HCT116 (cell line): ENCODE measurements around the gene UGT1A7. TPM values are rescaled to one million over a fixed set of nuclear protein-coding genes. Genes with fewer than 3 reads are reported as not detected.

Source experiments
- ATAC-seq: fragments of 200-7000 bp; cut with Tn5 transposase; 2 replicates; pipeline ENCODE4 v1.9.1; 2020; ENCODE audit warnings: mild to moderate bottlenecking, moderate library complexity
- Bru-seq: library from RNA; stranded (reverse); fragments of 400-500 nt; gene quantifications from one replicate; lab custom pipeline; 2021; lab: Mats Ljungman, UMichigan
- BruChase-seq, 2 experiments: library from RNA; stranded (reverse); fragments of 400-500 nt; gene quantifications; one replicate each; lab custom pipeline; 2021; lab: Mats Ljungman, UMichigan
- BruUV-seq: library from RNA; stranded (reverse); fragments of 400-500 nt; replicated peaks from 2 replicates; lab custom pipeline; 2021; lab: Mats Ljungman, UMichigan
- CTCF ChIA-PET: fragments of 300-600 bp; sonication (Branson Sonifier 250); formaldehyde crosslinking; loops from one replicate; lab custom pipeline; 2021; ENCODE audit warnings: antibody characterized with exemption; lab: Charles Lee
- POLR2A ChIA-PET: fragments of 300-600, 350-600 bp; sonication (Branson Sonifier 250); formaldehyde crosslinking; loops from one replicate; lab custom pipeline; 2021; ENCODE audit warnings: antibody characterized with exemption; lab: Charles Lee
- RAD21 ChIA-PET, 2 experiments: fragments of 300-600 bp; sonication (Branson Sonifier 250); formaldehyde crosslinking; loops; one replicate each; lab custom pipeline; 2023; ENCODE audit warnings: low total read pairs in 2 of 2; ENCODE audit not compliant: uncharacterized antibody in 2 of 2, unreplicated experiment in 2 of 2, low non-redundant PET in 1 of 2; lab: Charles Lee
- DNase-seq: peaks from one replicate; pipeline ENCODE4 v3.0.0-alpha.2; 2010; ENCODE audit warnings: low read depth, low spot score
- H2AFZ ChIP-seq: fragments of 200-600 bp; shearing (Covaris generic), sonication (generic); 2 replicates; pipeline ENCODE4 v1.6.1; 2017; ENCODE audit warnings: low read depth, mixed run types, mixed read lengths, antibody characterized with exemption, low read length; ENCODE audit not compliant: poor library complexity, severe bottlenecking
- H3K27ac ChIP-seq: 2 replicates; pipeline ENCODE4 v1.5.1; 2012; ENCODE audit warnings: low read depth, low read length
- H3K27me3 ChIP-seq: fragments of 200-600 bp; sonication (generic); 2 replicates; pipeline ENCODE4 v1.6.1; 2016; ENCODE audit warnings: mixed run types, low read length, mixed read lengths; ENCODE audit not compliant: insufficient read depth
- H3K36me3 ChIP-seq, 2 experiments: fragments of 200-500 bp in 1 of 2; fragments of 200-600 bp in 1 of 2; sonication (Bioruptor generic) in 1 of 2; sonication (generic) in 1 of 2; 2 replicates each; pipeline versions ENCODE4 v1.5.1 to v1.6.1; 2014 to 2016; ENCODE audit warnings: low read length in 2 of 2, inconsistent platforms in 1 of 2, mixed read lengths in 1 of 2, mixed run types in 1 of 2; ENCODE audit not compliant: insufficient read depth in 2 of 2, control insufficient read depth in 1 of 2
- H3K4me1 ChIP-seq, 2 experiments: fragments of 200-600 bp in 1 of 2; sonication (generic) in 1 of 2; 2 replicates each; pipeline versions ENCODE4 v1.5.1 to v1.6.1; 2012 to 2017; ENCODE audit warnings: low read length in 2 of 2, inconsistent platforms in 1 of 2, mild to moderate bottlenecking in 1 of 2, mixed read lengths in 1 of 2, mixed run types in 1 of 2, moderate library complexity in 1 of 2; ENCODE audit not compliant: insufficient read depth in 2 of 2, control insufficient read depth in 1 of 2
- H3K4me2 ChIP-seq: fragments of 200-600 bp; sonication (generic); 2 replicates; pipeline ENCODE4 v1.6.1; 2017; ENCODE audit warnings: mixed run types, low read length, mixed read lengths
- H3K4me3 ChIP-seq, 2 experiments: fragments of 200-600 bp in 1 of 2; sonication (generic) in 1 of 2; replicated peaks in 1 of 2; 2 replicates each; pipeline ENCODE4 v1.5.1; 2011 to 2016; ENCODE audit warnings: low read length in 2 of 2, control low read depth in 1 of 2, low read depth in 1 of 2, mild to moderate bottlenecking in 1 of 2, mixed read lengths in 1 of 2, mixed run types in 1 of 2
- H3K79me2 ChIP-seq: fragments of 200-600 bp; sonication (generic); 2 replicates; pipeline ENCODE4 v1.6.1; 2017; ENCODE audit warnings: mild to moderate bottlenecking, mixed run types, low read length, moderate library complexity, mixed read lengths; ENCODE audit not compliant: insufficient read depth
- H3K9ac ChIP-seq: fragments of 200-600 bp; sonication (generic); 2 replicates; pipeline ENCODE4 v1.6.1; 2016; ENCODE audit warnings: low read length, mixed read lengths
- H3K9me2 ChIP-seq: fragments of 200-600 bp; sonication (generic), shearing (Covaris generic); 2 replicates; pipeline ENCODE4 v1.6.1; 2017; ENCODE audit warnings: mixed run types, mild to moderate bottlenecking, moderate library complexity; ENCODE audit not compliant: insufficient read depth
- H3K9me3 ChIP-seq, 2 experiments: fragments of 200-500 bp in 1 of 2; fragments of 200-600 bp in 1 of 2; sonication (Bioruptor generic) in 1 of 2; sonication (generic) in 1 of 2; 2 replicates each; pipeline ENCODE4 v1.6.1; 2014 to 2017; ENCODE audit warnings: low read length in 2 of 2, mixed read lengths in 2 of 2, inconsistent platforms in 1 of 2, low read depth in 1 of 2, mild to moderate bottlenecking in 1 of 2, mixed run types in 1 of 2, moderate library complexity in 1 of 2; ENCODE audit not compliant: control insufficient read depth in 1 of 2, insufficient read depth in 1 of 2
- H4K20me1 ChIP-seq: fragments of 200-600 bp; sonication (generic), shearing (Covaris generic); 2 replicates; pipeline ENCODE4 v1.6.1; 2017; ENCODE audit warnings: mixed run types, mild to moderate bottlenecking, moderate library complexity; ENCODE audit not compliant: insufficient read depth
- ATF3 ChIP-seq: IDR thresholded peaks from 2 replicates; pipeline ENCODE4 v1.6.1; 2012
- CBX3 ChIP-seq: IDR thresholded peaks from 2 replicates; pipeline ENCODE4 v1.6.1; 2012; ENCODE audit warnings: low read depth
- CEBPB ChIP-seq: IDR thresholded peaks from 2 replicates; pipeline ENCODE4 v1.6.1; 2012; ENCODE audit warnings: low read depth
- CTCF ChIP-seq, 3 experiments: fragments of 200-600 bp in 1 of 3; sonication (generic) in 1 of 3; IDR thresholded peaks in 2 of 3; conservative IDR thresholded peaks in 1 of 3; 2 replicates each; pipeline ENCODE4 v1.5.1; 2012 to 2017; ENCODE audit warnings: low read depth in 2 of 3, low read length in 2 of 3, antibody characterized with exemption in 1 of 3, borderline replicate concordance in 1 of 3, control low read depth in 1 of 3, mild to moderate bottlenecking in 1 of 3, mixed read lengths in 1 of 3, mixed run types in 1 of 3, moderate library complexity in 1 of 3; ENCODE audit not compliant: insufficient read depth in 1 of 3
- EGR1 ChIP-seq: IDR thresholded peaks from 2 replicates; pipeline ENCODE4 v1.6.1; 2012; ENCODE audit warnings: low read depth
- ELF1 ChIP-seq: IDR thresholded peaks from 2 replicates; pipeline ENCODE4 v1.6.1; 2012; ENCODE audit warnings: low read depth, borderline replicate concordance
- EZH2 ChIP-seq: fragments of 200-600 bp; sonication (generic); IDR thresholded peaks from 2 replicates; pipeline ENCODE4 v1.6.1; 2017; ENCODE audit warnings: antibody characterized with exemption, mixed run types
- EZH2phosphoT487 ChIP-seq: fragments of 200-600 bp; IDR thresholded peaks from 2 replicates; pipeline ENCODE4 v1.6.1; 2018; ENCODE audit warnings: antibody characterized with exemption, borderline replicate concordance
- FOSL1 ChIP-seq: IDR thresholded peaks from 2 replicates; pipeline ENCODE4 v1.6.1; 2012; ENCODE audit warnings: low read depth
- JUND ChIP-seq: IDR thresholded peaks from 2 replicates; pipeline ENCODE4 v1.6.1; 2012
- MAX ChIP-seq: IDR thresholded peaks from 2 replicates; pipeline ENCODE4 v1.6.1; 2012
- POLR2A ChIP-seq: IDR thresholded peaks from 2 replicates; pipeline ENCODE4 v1.7.0; 2011; ENCODE audit warnings: borderline replicate concordance; ENCODE audit not compliant: insufficient read depth, insufficient read length; ENCODE audit errors: extremely low read depth
- POLR2AphosphoS5 ChIP-seq: IDR thresholded peaks from 2 replicates; pipeline ENCODE4 v1.6.1; 2011; ENCODE audit warnings: mild to moderate bottlenecking, low read depth, low read length, moderate library complexity
- RAD21 ChIP-seq: IDR thresholded peaks from 2 replicates; pipeline ENCODE4 v1.6.1; 2012; ENCODE audit warnings: low read depth, mild to moderate bottlenecking
- REST ChIP-seq: IDR thresholded peaks from 2 replicates; pipeline ENCODE4 v1.6.1; 2012; ENCODE audit warnings: low read depth
- SIN3A ChIP-seq: IDR thresholded peaks from 2 replicates; pipeline ENCODE4 v1.6.1; 2012; ENCODE audit warnings: low read depth
- SP1 ChIP-seq: IDR thresholded peaks from 2 replicates; pipeline ENCODE4 v1.6.1; 2012; ENCODE audit warnings: low read depth
- SRF ChIP-seq: IDR thresholded peaks from 2 replicates; pipeline ENCODE4 v1.6.1; 2012; ENCODE audit warnings: low read depth
- TCF7L2 ChIP-seq: IDR thresholded peaks from 2 replicates; pipeline ENCODE4 v1.7.0; 2011; ENCODE audit warnings: borderline replicate concordance, inconsistent platforms; ENCODE audit not compliant: insufficient read depth, insufficient read length; ENCODE audit errors: extremely low read depth
- ZBTB33 ChIP-seq: IDR thresholded peaks from 2 replicates; pipeline ENCODE4 v1.6.1; 2011; ENCODE audit warnings: mild to moderate bottlenecking, low read length, moderate library complexity; ENCODE audit not compliant: insufficient replicate concordance; ENCODE audit errors: extremely low read depth
- intact Hi-C: fragments of 100-400 bp; cut with micrococcal nuclease; formaldehyde crosslinking; loops from 2 replicates; pipeline ENCODE4 v1.10.0; 2022
- long read RNA-seq: library from polyadenylated mRNA; unstranded; transcript quantifications from one replicate; pipeline ENCODE4 v2.0.0, GENCODE V29; 2021; ENCODE audit not compliant: unreplicated experiment
- polyA plus RNA-seq: library from polyadenylated mRNA; unstranded; fragments of >200 nt; gene quantifications from 2 replicates; pipeline ENCODE4 v1.2.1, GENCODE V29; 2012; ENCODE audit warnings: missing spikeins
- total RNA-seq: library from RNA; stranded (reverse); gene quantifications from one replicate; pipeline ENCODE4 v1.2.1, GENCODE V29; 2021; ENCODE audit not compliant: unreplicated experiment

The UGT1A7 gene
- total RNA-seq (not detected), Bru-seq, nascent RNA (not detected), BruChase-seq, experiment 1, labeled RNA remaining after a 6-hour chase (not detected), BruChase-seq, experiment 2, labeled RNA remaining after a 2-hour chase (not detected)
- not detected in 2 replicates for polyA plus RNA-seq
- long read RNA-seq: 0 reads

GRCh38 chr2:233681521-233682099, at the start of gene UGT1A7:
UGT1A7 (plus strand) TSS chr2:233681901; CDS start chr2:233681938, 37 bp downstream.
- no peaks in the 10 kb centered on the region for H3K79me2 ChIP-seq
- no peak within 1 kb of the TSS for H3K9ac ChIP-seq
- ChIA-PET RAD21 (no interaction called here), CTCF (no interaction called here), POLR2A (no interaction called here)
- no peaks in the 10 kb centered on the region for H3K4me1 ChIP-seq
- no peaks in the 10 kb centered on the region for H4K20me1 ChIP-seq
- no peaks in the 10 kb centered on the region for H3K36me3 ChIP-seq
- ATAC-seq (no peak), DNase-seq (no peak)
- no peak within 1 kb of the TSS for H3K27ac ChIP-seq
- H3K4me2 ChIP-seq: no peak within 1 kb of the TSS
- no peak within 1 kb of the TSS for H3K4me3 ChIP-seq
- intact Hi-C loops: no loop called here
- no peak within 1 kb of the TSS for H2AFZ ChIP-seq
- no peaks in the 10 kb centered on the region for H3K9me2 ChIP-seq
- no TSS peak for BruUV-seq
- TF ChIP-seq SP1: no peak
- TF ChIP-seq MAX: no peak
- TF ChIP-seq ZBTB33: no peak
- TF ChIP-seq CTCF (IDR thresholded peaks at IDR 0.05 in 2 of 3, conservative IDR thresholded peaks at IDR 0.05 in 1 of 3; ENCODE audit: borderline replicate concordance in 1 of 3, insufficient read depth in 1 of 3, low read depth in 2 of 3, low read length in 2 of 3): no peak
- TF ChIP-seq TCF7L2: no peak
- TF ChIP-seq EZH2phosphoT487: no peak
- TF ChIP-seq RAD21: no peak
- no peak for TF ChIP-seq ATF3
- no peak for TF ChIP-seq CEBPB
- no peak for TF ChIP-seq FOSL1
- no peak for TF ChIP-seq REST
- no peak for TF ChIP-seq POLR2A
- no peak for TF ChIP-seq POLR2AphosphoS5
- TF ChIP-seq EGR1: no peak
- TF ChIP-seq SRF: no peak
- TF ChIP-seq ELF1: no peak
- no peak for TF ChIP-seq JUND
- TF ChIP-seq SIN3A: no peak
- no peak for TF ChIP-seq EZH2
- TF ChIP-seq CBX3: no peak
- H3K9me3 ChIP-seq: no peaks in the 10 kb centered on the region
- peaks cover 18% of the 10 kb centered on the region; the same call in 1 of the 2 replicates for H3K27me3 ChIP-seq
